ENCODE data around the gene PDE6A. TPM values are rescaled to one million over a fixed set of nuclear protein-coding genes. Genes with fewer than 3 reads are reported as not detected.

The PDE6A gene
- total and polyA plus RNA-seq, 4 donors = 0.06 TPM; not detected in 3

DNA sequence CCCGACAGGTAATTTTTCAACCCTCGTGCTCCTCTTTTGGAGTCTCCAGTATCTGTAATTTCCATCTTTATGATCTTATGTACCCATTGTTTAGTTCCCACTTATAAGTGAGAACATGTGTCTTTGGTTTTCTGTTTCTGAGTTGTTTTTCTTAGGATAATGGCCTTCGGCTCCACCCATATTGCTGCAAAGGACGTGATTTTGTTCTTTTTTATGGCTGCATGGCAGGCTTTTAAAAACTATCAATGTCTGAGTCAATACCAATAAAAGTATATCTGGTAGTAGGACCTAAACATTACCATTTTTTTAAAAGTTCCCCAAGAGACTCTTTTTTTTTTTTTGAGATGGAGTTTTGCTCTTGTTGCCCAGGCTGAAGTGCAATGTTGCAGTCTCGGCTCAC is 12.1 kb upstream of the PDE6A start:
- TF ChIP-seq EGR1 (IDR thresholded peaks at IDR 0.05; ENCODE audit: low read depth in 2 of 2) (no peak), HNF4G (IDR thresholded peaks at IDR 0.05) (no peak), ZBTB33 (IDR thresholded peaks at IDR 0.05) (no peak), FOXA1 (IDR thresholded peaks at IDR 0.05) (no peak)
- WGBS = 72% methylated on average over 5 of the region's 5 CpGs

GRCh38 chr5:149954798-149955197 is 10.2 kb upstream of the PDE6A start:
- Histone ChIP-seq H3K27ac (ENCODE audit: low read depth in 1 of 2, low read length in 2 of 2) (no peak overlapping the region), H3K9me3 (ENCODE audit: control insufficient read depth in 4 of 4, low read length in 3 of 4) (no peaks in the 10 kb centered on the region), H3K4me1 (ENCODE audit: control insufficient read depth in 4 of 4, insufficient read depth in 4 of 4, low read length in 3 of 4) (no peaks in the 10 kb centered on the region), H3K4me3 (ENCODE audit: low read depth in 1 of 3, low read length in 3 of 3) (no peak overlapping the region), H3K36me3 (ENCODE audit: control insufficient read depth in 4 of 4, insufficient read depth in 3 of 4, low read depth in 1 of 4, low read length in 3 of 4) (no peaks in the 10 kb centered on the region), H3K9ac (ENCODE audit: low read depth in 1 of 2, low read length in 2 of 2) (no peak overlapping the region), H3K27me3 (ENCODE audit: control insufficient read depth in 4 of 4, insufficient read depth in 4 of 4, low read length in 3 of 4) (no peaks in the 10 kb centered on the region)
- TF ChIP-seq ATF3 (IDR thresholded peaks at IDR 0.05) (no peak), HNF4A (conservative IDR thresholded peaks at IDR 0.05) (no peak), YY1 (IDR thresholded peaks at IDR 0.05) (no peak), FOXA2 (IDR thresholded peaks at IDR 0.05) (no peak), NR2F2 (IDR thresholded peaks at IDR 0.05) (no peak)
- no peak for DNase-seq (ENCODE audit: low spot score)
- 85% methylated on average over 6 of the region's 6 CpGs for WGBS

More for the DNA sequence above, 12.1 kb upstream of the PDE6A start:
- Histone ChIP-seq H3K36me3 (ENCODE audit: control insufficient read depth in 4 of 4, insufficient read depth in 3 of 4, low read depth in 1 of 4, low read length in 3 of 4) (no peaks in the 10 kb centered on the region), H3K4me3 (ENCODE audit: low read depth in 1 of 3, low read length in 3 of 3) (no peak overlapping the region), H3K9ac (ENCODE audit: low read depth in 1 of 2, low read length in 2 of 2) (no peak overlapping the region), H3K27me3 (ENCODE audit: control insufficient read depth in 4 of 4, insufficient read depth in 4 of 4, low read length in 3 of 4) (no peaks in the 10 kb centered on the region), H3K9me3 (ENCODE audit: control insufficient read depth in 4 of 4, low read length in 3 of 4) (no peaks in the 10 kb centered on the region), H3K4me1 (ENCODE audit: control insufficient read depth in 4 of 4, insufficient read depth in 4 of 4, low read length in 3 of 4) (peaks cover 0 to 11% (median 6%) of the 10 kb centered on the region in 4 donors), H3K27ac (ENCODE audit: low read depth in 1 of 2, low read length in 2 of 2) (no peak overlapping the region)
- DNase-seq (ENCODE audit: low spot score) = no peak

GRCh38 chr5:149953436-149954121 is 9.0 kb upstream of the PDE6A start:
- Histone ChIP-seq H3K36me3 (ENCODE audit: control insufficient read depth in 4 of 4, insufficient read depth in 3 of 4, low read depth in 1 of 4, low read length in 3 of 4) (no peaks in the 10 kb centered on the region), H3K4me3 (ENCODE audit: low read depth in 1 of 3, low read length in 3 of 3) (no peak overlapping the region), H3K4me1 (ENCODE audit: control insufficient read depth in 4 of 4, insufficient read depth in 4 of 4, low read length in 3 of 4) (no peaks in the 10 kb centered on the region), H3K27me3 (ENCODE audit: control insufficient read depth in 4 of 4, insufficient read depth in 4 of 4, low read length in 3 of 4) (no peaks in the 10 kb centered on the region), H3K9ac (ENCODE audit: low read depth in 1 of 2, low read length in 2 of 2) (no peak overlapping the region), H3K27ac (ENCODE audit: low read depth in 1 of 2, low read length in 2 of 2) (no peak overlapping the region), H3K9me3 (ENCODE audit: control insufficient read depth in 4 of 4, low read length in 3 of 4) (no peaks in the 10 kb centered on the region)
- no peak for DNase-seq (ENCODE audit: low spot score)
- WGBS = 91% methylated on average over 9 of the region's 9 CpGs
- TF ChIP-seq MAX (IDR thresholded peaks at IDR 0.05) (no peak), FOXA2 (IDR thresholded peaks at IDR 0.05) (no peak), REST (IDR thresholded peaks at IDR 0.05) (no peak), TAF1 (conservative IDR thresholded peaks at IDR 0.05) (no peak), JUND (IDR thresholded peaks at IDR 0.05) (no peak), EGR1 (IDR thresholded peaks at IDR 0.05; ENCODE audit: low read depth in 2 of 2) (no peak), FOXA1 (IDR thresholded peaks at IDR 0.05) (no peak), RAD21 (IDR thresholded peaks at IDR 0.05) (no peak), HNF4G (IDR thresholded peaks at IDR 0.05) (no peak), HNF4A (conservative IDR thresholded peaks at IDR 0.05) (no peak), SP1 (IDR thresholded peaks at IDR 0.05) (no peak), YY1 (IDR thresholded peaks at IDR 0.05) (no peak), GABPA (IDR thresholded peaks at IDR 0.05 in 1 of 2, conservative IDR thresholded peaks at IDR 0.05 in 1 of 2) (no peak), RXRA (IDR thresholded peaks at IDR 0.05) (no peak), NR2F2 (IDR thresholded peaks at IDR 0.05) (no peak), ZBTB33 (IDR thresholded peaks at IDR 0.05) (no peak)
- TF ChIP-seq, protein P1, sequence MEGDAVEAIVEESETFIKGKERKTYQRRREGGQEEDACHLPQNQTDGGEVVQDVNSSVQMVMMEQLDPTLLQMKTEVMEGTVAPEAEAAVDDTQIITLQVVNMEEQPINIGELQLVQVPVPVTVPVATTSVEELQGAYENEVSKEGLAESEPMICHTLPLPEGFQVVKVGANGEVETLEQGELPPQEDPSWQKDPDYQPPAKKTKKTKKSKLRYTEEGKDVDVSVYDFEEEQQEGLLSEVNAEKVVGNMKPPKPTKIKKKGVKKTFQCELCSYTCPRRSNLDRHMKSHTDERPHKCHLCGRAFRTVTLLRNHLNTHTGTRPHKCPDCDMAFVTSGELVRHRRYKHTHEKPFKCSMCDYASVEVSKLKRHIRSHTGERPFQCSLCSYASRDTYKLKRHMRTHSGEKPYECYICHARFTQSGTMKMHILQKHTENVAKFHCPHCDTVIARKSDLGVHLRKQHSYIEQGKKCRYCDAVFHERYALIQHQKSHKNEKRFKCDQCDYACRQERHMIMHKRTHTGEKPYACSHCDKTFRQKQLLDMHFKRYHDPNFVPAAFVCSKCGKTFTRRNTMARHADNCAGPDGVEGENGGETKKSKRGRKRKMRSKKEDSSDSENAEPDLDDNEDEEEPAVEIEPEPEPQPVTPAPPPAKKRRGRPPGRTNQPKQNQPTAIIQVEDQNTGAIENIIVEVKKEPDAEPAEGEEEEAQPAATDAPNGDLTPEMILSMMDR (IDR thresholded peaks at IDR 0.05; ENCODE audit: low read depth, low read length, missing input control) = no peak

Measured in liver (tissue), 9 donors.